ENCODE measurements around the gene LACC1. TPM values are rescaled to one million over a fixed set of nuclear protein-coding genes. Genes with fewer than 3 reads are reported as not detected.
A peak's percentile ranks its signal among the peaks of the same experiment; 100 is the strongest.

LACC1 gene
- total RNA-seq, 1 experiment from 2014 or later: 4.0 TPM

DNA sequence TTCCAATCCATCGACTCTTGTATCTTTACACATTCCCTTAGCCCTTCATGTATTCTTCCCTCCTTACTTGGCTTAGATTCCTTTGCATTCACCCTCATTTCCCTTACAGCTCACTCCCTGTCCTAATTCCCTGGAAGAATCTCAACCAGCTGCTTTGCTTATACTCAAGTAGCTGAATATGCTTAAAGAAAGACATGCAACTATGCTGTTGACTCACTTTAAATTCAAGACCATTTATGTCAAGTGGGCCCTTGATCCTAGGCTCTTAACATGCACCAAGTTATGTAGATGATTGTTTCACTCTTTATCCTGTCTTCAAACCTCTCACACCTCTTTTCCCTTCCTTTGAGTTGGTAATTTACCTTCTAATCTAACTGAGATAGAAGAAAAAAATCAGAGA is 7.5 kb upstream of the LACC1 start:
- Mint-ChIP-seq H3K4me3 (ENCODE audit: low read depth, unreplicated experiment) (no peak overlapping the region), H3K9me3 (ENCODE audit: low read depth, unreplicated experiment) (no peaks in the 10 kb centered on the region), H3K27me3 (ENCODE audit: unreplicated experiment) (no peaks in the 10 kb centered on the region), H3K36me3 (ENCODE audit: insufficient read depth, unreplicated experiment) (no peaks in the 10 kb centered on the region), H3K4me1 (ENCODE audit: low read depth, unreplicated experiment) (no peaks in the 10 kb centered on the region), H3K27ac (ENCODE audit: unreplicated experiment) (no peak overlapping the region)
- intact Hi-C loops (cut with micrococcal nuclease; ENCODE audit: unreplicated experiment): loop anchor here (10.0 kb wide), 1 partner anchor 567 kb away; no protein-coding TSS in a partner anchor
- no peak for DNase-seq
- no TSS peak for BruUV-seq (replicated peaks)
- TF ChIP-seq, protein P1, sequence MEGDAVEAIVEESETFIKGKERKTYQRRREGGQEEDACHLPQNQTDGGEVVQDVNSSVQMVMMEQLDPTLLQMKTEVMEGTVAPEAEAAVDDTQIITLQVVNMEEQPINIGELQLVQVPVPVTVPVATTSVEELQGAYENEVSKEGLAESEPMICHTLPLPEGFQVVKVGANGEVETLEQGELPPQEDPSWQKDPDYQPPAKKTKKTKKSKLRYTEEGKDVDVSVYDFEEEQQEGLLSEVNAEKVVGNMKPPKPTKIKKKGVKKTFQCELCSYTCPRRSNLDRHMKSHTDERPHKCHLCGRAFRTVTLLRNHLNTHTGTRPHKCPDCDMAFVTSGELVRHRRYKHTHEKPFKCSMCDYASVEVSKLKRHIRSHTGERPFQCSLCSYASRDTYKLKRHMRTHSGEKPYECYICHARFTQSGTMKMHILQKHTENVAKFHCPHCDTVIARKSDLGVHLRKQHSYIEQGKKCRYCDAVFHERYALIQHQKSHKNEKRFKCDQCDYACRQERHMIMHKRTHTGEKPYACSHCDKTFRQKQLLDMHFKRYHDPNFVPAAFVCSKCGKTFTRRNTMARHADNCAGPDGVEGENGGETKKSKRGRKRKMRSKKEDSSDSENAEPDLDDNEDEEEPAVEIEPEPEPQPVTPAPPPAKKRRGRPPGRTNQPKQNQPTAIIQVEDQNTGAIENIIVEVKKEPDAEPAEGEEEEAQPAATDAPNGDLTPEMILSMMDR (IDR thresholded peaks at IDR 0.05; ENCODE audit: unreplicated experiment): no peak
- CTCF ChIA-PET: no interaction called here

DNA sequence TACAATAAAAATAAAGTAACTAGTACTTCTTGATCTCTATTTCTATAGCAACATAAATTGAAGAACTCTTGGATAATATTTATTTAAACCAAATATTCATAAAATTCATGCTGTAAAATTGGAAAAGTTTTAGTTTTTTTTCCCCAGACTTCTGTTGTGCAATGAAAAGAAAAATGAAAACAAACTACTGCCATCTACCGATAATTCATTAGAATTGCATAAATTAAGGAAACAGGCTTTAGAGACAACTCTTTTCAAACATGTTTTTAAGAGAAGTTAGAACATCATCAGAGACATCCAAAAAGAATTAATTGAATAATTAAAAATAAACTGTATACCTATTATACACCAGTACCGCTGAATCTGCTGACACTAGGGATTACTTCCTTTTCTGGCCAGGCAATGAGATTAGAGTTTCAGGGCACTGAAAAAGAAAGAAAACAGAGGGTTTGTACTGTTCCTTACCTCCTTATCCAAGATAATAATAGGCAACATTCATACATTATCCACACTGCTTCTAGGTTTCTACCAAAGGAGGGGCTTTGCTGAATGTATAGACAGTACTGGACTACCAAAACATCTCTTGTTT is 5.1 kb upstream of the LACC1 start:
- H3K9me3 Mint-ChIP-seq (ENCODE audit: low read depth, unreplicated experiment): no peaks in the 10 kb centered on the region
- H3K4me1 Mint-ChIP-seq (ENCODE audit: low read depth, unreplicated experiment): peaks cover 17% of the 10 kb centered on the region
- no peak overlapping the region for H3K27ac Mint-ChIP-seq (ENCODE audit: unreplicated experiment)
- DNase-seq: no peak
- CTCF ChIA-PET: no interaction called here
- TF ChIP-seq, protein P1 (IDR thresholded peaks at IDR 0.05; ENCODE audit: unreplicated experiment): no peak
- H3K4me3 Mint-ChIP-seq (ENCODE audit: low read depth, unreplicated experiment): no peak overlapping the region
- intact Hi-C loops (cut with micrococcal nuclease; ENCODE audit: unreplicated experiment): loop anchor here (10.0 kb wide), 1 partner anchor 570 kb away; no protein-coding TSS in a partner anchor
- no peaks in the 10 kb centered on the region for H3K27me3 Mint-ChIP-seq (ENCODE audit: unreplicated experiment)
- BruUV-seq (replicated peaks): no TSS peak
- H3K36me3 Mint-ChIP-seq (ENCODE audit: insufficient read depth, unreplicated experiment): peaks cover 14% of the 10 kb centered on the region

DNA sequence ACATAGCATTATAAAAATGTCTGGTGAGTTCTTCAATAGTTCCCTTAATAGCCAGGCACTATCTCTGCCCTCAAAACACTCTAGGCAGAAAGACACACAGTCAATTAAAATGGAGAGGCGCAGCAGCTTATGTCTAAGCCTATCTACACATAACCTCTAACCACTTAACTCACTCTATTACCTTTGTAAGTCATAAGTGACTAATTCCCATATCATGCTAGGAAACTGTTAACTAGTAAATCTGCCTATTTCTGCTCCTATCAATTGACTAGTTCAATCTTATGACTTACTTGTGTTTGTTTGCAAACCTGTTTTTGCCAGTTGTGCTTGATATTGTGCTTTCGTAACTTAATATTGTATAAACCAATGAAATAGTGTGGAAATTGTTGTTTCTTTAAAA is 3.3 kb upstream of the LACC1 start:
- no peak overlapping the region for H3K4me3 Mint-ChIP-seq (ENCODE audit: low read depth, unreplicated experiment)
- TF ChIP-seq, protein P1 (IDR thresholded peaks at IDR 0.05; ENCODE audit: unreplicated experiment): no peak
- CTCF ChIA-PET: no interaction called here
- H3K4me1 Mint-ChIP-seq (ENCODE audit: low read depth, unreplicated experiment): peaks cover 24% of the 10 kb centered on the region
- H3K27me3 Mint-ChIP-seq (ENCODE audit: unreplicated experiment): no peaks in the 10 kb centered on the region
- no peak for DNase-seq
- BruUV-seq (replicated peaks): no TSS peak
- H3K36me3 Mint-ChIP-seq (ENCODE audit: insufficient read depth, unreplicated experiment): peaks cover 20% of the 10 kb centered on the region
- no peaks in the 10 kb centered on the region for H3K9me3 Mint-ChIP-seq (ENCODE audit: low read depth, unreplicated experiment)
- no peak overlapping the region for H3K27ac Mint-ChIP-seq (ENCODE audit: unreplicated experiment)
- intact Hi-C loops (cut with micrococcal nuclease; ENCODE audit: unreplicated experiment): loop anchor here (10.0 kb wide), 1 partner anchor 572 kb away; no protein-coding TSS in a partner anchor

DNA sequence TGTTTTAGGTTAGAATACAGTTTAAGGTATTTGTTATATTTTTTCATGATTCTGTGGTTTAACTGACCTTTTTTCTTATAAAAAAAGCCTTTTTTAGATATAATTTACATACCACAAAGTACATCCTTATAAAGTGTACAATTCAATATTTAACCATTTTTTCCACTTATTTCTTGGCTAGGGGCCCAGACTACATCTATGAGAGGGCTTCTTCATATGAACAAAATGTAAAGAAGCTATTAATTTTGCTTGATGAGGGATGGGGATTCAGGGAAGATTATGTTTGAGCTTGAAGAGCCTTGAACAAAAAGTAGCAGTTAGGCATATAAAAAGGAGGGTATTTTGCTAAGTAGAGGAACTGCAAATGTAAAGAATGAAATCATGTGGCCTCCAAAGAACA is 2.4 kb upstream of the LACC1 start:
- H3K4me1 Mint-ChIP-seq (ENCODE audit: low read depth, unreplicated experiment): peaks cover 24% of the 10 kb centered on the region
- H3K27ac Mint-ChIP-seq (ENCODE audit: unreplicated experiment): no peak overlapping the region
- intact Hi-C loops (cut with micrococcal nuclease; ENCODE audit: unreplicated experiment): loop anchor here (10.0 kb wide), 1 partner anchor 573 kb away; no protein-coding TSS in a partner anchor
- H3K27me3 Mint-ChIP-seq (ENCODE audit: unreplicated experiment): no peaks in the 10 kb centered on the region
- peaks cover 20% of the 10 kb centered on the region for H3K36me3 Mint-ChIP-seq (ENCODE audit: insufficient read depth, unreplicated experiment)
- BruUV-seq (replicated peaks): no TSS peak
- peak overlapping the region; percentile 96 for H3K4me3 Mint-ChIP-seq (ENCODE audit: low read depth, unreplicated experiment)
- CTCF ChIA-PET: no interaction called here
- H3K9me3 Mint-ChIP-seq (ENCODE audit: low read depth, unreplicated experiment): no peaks in the 10 kb centered on the region
- DNase-seq: no peak
- TF ChIP-seq, protein P1 (IDR thresholded peaks at IDR 0.05; ENCODE audit: unreplicated experiment): no peak
